IMR-90 (cell line): ENCODE measurements around the gene FOXP1.

Experiments used
- MXI1 ChIP-seq: IDR thresholded peaks from 2 replicates; pipeline ENCODE4 v1.6.1; 2012; ENCODE audit warnings: low read depth, mild to moderate bottlenecking, low read length, moderate library complexity, borderline replicate concordance
- POLR2A ChIP-seq: IDR thresholded peaks from 2 replicates; pipeline ENCODE4 v1.6.1; 2012; ENCODE audit warnings: mild to moderate bottlenecking, low read depth, low read length
- RCOR1 ChIP-seq: IDR thresholded peaks from 2 replicates; pipeline ENCODE4 v1.6.1; 2012; ENCODE audit warnings: mild to moderate bottlenecking, low read length, improper control_type of control experiment; ENCODE audit not compliant: insufficient replicate concordance
- SMC3 ChIP-seq: fragments of 150-350 bp; IDR thresholded peaks from 2 replicates; pipeline ENCODE4 v1.6.1; 2016; ENCODE audit warnings: low read depth, mild to moderate bottlenecking, antibody characterized with exemption, low read length, moderate library complexity
- USF2 ChIP-seq: fragments of 150-350 bp; IDR thresholded peaks from 2 replicates; pipeline ENCODE4 v1.6.1; 2017; ENCODE audit warnings: mild to moderate bottlenecking, antibody characterized with exemption, low read length, low read depth
- TF ChIP-seq, protein P1 (sequence below): conservative IDR thresholded peaks from 2 replicates; pipeline ENCODE4 v1.5.1; 2012; ENCODE audit warnings: mild to moderate bottlenecking, low read depth, low read length, improper control_type of control experiment

DNA sequence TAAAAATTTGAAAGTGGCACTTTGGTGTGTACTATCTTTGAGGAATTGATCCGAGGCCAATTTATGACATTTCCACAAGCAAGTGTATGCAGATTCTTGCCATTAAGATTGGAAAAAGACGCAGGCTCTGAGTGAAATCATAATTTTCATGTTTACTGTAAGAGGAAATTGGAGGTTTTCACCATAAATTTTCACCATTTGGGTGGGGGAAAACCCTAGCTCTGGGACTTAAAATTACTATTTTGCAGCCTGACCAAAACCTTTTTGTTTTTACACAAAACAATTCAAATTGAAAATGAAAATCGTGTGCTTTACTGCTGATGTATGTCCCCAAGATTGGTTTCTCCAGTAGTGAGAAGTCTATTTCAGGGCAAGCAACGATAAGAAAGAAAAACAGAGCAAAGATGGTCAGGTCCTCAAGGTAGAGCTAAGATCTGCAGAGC is 282.6 kb downstream of the FOXP1 start:
- TF ChIP-seq, protein P1, sequence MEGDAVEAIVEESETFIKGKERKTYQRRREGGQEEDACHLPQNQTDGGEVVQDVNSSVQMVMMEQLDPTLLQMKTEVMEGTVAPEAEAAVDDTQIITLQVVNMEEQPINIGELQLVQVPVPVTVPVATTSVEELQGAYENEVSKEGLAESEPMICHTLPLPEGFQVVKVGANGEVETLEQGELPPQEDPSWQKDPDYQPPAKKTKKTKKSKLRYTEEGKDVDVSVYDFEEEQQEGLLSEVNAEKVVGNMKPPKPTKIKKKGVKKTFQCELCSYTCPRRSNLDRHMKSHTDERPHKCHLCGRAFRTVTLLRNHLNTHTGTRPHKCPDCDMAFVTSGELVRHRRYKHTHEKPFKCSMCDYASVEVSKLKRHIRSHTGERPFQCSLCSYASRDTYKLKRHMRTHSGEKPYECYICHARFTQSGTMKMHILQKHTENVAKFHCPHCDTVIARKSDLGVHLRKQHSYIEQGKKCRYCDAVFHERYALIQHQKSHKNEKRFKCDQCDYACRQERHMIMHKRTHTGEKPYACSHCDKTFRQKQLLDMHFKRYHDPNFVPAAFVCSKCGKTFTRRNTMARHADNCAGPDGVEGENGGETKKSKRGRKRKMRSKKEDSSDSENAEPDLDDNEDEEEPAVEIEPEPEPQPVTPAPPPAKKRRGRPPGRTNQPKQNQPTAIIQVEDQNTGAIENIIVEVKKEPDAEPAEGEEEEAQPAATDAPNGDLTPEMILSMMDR = no peak
- TF ChIP-seq MXI1 (no peak), SMC3 (no peak), USF2 (no peak), POLR2A (no peak), RCOR1 (no peak)
